Measurements from ENCODE around the gene OR7G3.

GRCh38 chr19:9140159-9140874, 13.6 kb upstream of the OR7G3 start, which contains the start of gene ZNF317:
- TF ChIP-seq POLR2A (IDR thresholded peaks at IDR 0.05; ENCODE audit: low read depth, low read length) (peak; percentile 95), POLR2AphosphoS5 (IDR thresholded peaks at IDR 0.05; ENCODE audit: low read depth, low read length) (peak; percentile 89), TAF1 (IDR thresholded peaks at IDR 0.05; ENCODE audit: low read depth, low read length) (peak; percentile 87; the same call in 1 of the 2 replicates), PAX5 (IDR thresholded peaks at IDR 0.05; ENCODE audit: insufficient read depth, low read length, severe bottlenecking) (no peak), POU2F2 (IDR thresholded peaks at IDR 0.05; ENCODE audit: low read depth, low read length) (0 out of 2 replicates have a peak, but pooled peaks have one; percentile 50)

Measured in GM12891 (cell line).